GM13976 (cell line): ENCODE data around the gene SLC2A13.

Source experiments
- DNase-seq: peaks from one replicate; pipeline ENCODE4 v3.0.0; 2012; ENCODE audit warnings: low spot score
- in situ Hi-C: fragments of 300-500 bp; cut with MboI; formaldehyde crosslinking; loops from one replicate; pipeline ENCODE4 v1.12.0; 2022; ENCODE audit warnings: low sequenced_read_pairs, mixed read lengths, inconsistent platforms; ENCODE audit not compliant: unreplicated experiment
- TF ChIP-seq, protein P1 (sequence below): IDR thresholded peaks from 2 replicates; pipeline ENCODE4 v1.5.1; 2012; ENCODE audit warnings: borderline replicate concordance, mild to moderate bottlenecking; ENCODE audit not compliant: insufficient read depth; ENCODE audit errors: extremely low read depth, missing control alignments, control extremely low read depth

SLC2A13 gene

DNA sequence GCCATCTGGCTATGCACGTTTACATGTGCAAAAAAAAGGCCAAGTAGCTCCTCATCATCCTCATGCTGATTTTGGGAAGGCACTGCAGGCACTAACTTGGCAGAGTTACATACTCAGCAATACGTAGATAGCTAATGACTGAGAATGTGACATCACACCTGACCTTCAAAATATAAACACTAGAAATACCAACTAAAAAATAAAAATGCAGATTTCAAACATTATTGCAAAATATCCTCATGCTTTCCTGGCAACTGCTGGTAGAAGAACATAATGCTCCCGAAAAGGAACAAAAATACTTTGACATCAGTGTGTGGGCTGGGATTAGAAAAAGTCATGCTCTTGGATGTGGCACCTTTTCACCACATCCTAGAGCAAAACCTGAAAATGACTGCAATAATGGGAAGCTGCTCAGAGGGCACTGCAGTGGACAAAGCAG, 333.0 kb downstream of the SLC2A13 start:
- TF ChIP-seq, protein P1, sequence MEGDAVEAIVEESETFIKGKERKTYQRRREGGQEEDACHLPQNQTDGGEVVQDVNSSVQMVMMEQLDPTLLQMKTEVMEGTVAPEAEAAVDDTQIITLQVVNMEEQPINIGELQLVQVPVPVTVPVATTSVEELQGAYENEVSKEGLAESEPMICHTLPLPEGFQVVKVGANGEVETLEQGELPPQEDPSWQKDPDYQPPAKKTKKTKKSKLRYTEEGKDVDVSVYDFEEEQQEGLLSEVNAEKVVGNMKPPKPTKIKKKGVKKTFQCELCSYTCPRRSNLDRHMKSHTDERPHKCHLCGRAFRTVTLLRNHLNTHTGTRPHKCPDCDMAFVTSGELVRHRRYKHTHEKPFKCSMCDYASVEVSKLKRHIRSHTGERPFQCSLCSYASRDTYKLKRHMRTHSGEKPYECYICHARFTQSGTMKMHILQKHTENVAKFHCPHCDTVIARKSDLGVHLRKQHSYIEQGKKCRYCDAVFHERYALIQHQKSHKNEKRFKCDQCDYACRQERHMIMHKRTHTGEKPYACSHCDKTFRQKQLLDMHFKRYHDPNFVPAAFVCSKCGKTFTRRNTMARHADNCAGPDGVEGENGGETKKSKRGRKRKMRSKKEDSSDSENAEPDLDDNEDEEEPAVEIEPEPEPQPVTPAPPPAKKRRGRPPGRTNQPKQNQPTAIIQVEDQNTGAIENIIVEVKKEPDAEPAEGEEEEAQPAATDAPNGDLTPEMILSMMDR: no peak
- DNase-seq: no peak
- in situ Hi-C loops: loop anchor here (25.0 kb wide), 1 partner anchor 339 kb away; the partner anchor contains the start of gene SLC2A13

DNA sequence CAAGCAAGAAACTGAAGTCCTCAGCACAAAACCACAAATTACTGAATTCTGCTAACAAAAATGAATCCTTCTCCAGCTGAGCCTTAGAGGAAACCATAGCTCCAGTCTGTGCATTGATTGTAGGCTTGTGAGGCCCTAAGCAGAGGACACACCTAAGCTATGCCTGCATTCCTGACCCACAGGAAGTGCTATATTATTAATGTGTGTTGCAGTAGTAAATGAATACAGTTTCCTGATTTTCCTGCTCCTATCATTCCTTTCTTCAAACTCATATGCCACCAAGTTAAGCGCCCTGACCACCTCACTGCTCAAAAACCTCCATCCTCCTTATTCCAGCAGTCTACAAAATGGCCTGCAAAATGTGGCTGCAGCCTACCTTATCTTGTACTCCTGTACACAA, 334.4 kb downstream of the SLC2A13 start:
- TF ChIP-seq, protein P1: no peak
- no peak for DNase-seq
- in situ Hi-C loops: loop anchor here (25.0 kb wide), 1 partner anchor 341 kb away; the partner anchor contains the start of gene SLC2A13

DNA sequence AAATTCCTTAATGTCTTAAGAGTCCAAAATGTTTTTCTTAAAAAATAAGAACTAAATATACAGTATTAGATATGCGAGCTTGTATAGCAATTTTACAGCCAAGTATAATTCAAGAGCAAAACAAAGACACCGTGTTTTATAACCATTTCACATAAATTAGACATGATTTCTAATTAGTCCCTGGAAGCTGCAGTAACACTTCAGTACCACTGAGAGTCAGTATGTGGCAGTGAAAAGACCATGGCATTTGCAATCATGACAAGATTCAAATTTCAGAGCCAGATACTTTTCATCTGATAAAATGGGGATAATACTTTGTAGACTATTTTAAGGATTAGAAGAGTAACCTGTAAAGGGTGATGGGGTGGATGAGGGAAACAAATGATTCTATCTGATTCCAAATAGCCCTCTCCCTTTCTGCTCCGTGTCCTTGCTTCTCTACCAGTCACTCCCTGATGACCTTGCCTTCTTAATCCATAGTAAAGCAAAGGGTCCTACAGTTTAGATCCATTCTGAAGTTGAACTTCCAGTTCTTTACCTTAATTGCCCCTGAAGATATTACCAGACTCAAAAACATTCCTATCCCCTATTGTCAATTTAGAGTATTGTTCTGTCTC, 340.8 kb downstream of the SLC2A13 start:
- in situ Hi-C loops: loop anchor here (10.0 to 25.0 kb wide), 2 partner anchors 230 to 347 kb away; partner anchors contain the start of gene SLC2A13
- DNase-seq: no peak
- TF ChIP-seq, protein P1: peak; percentile 70

DNA sequence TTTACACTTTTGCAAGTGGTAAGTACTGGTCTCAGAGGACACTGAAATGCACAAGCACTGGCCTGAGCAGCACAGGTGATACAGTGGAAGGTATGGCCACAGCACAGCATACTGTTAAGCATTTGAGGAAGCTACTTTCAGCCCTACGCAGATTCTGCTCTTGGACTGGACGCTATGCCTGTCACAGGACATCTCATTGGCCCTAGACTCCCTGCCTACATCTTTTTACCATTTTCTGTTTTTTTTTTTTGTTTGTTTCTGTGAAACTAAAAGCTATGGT, 342.1 kb downstream of the SLC2A13 start:
- in situ Hi-C loops: loop anchor here (10.0 to 25.0 kb wide), 2 partner anchors 231 to 348 kb away; partner anchors contain the start of gene SLC2A13
- TF ChIP-seq, protein P1: no peak
- DNase-seq: no peak

DNA sequence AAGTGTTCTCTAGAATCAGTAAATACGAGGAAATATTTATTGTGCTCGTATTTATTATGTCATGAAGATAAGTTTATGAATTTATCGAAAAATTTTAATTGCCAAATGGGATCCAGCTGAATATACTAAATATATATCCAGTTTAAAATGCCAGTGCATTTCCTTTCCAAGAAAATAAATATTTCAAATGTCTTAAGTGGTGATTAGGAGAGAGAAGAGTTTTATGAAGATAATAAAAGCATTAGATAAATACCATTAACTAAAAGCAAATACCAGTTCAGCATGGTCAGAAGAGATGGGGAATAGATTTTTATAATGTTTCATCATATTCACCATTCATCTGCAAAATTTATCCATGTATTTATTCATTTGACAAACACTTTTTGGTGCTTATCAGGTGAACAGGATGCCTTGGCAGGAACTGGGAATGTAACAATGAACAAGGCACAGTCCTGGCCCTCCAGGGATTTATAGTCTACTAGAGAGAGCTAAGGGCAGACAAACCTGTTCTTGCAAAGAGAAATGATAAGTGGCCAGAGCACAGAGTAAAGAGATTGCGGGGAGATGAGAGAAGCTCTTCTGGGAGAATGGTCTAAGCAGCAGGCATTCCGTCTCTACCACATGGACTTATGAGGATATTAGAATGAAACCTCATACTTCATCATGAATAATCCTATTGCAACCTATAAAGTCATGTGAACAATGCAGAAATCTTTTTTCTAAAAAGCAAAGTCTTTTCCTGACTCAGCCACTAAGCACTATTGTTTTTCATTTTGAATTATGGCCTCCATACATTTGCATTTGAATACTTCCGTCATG, 342.6 kb downstream of the SLC2A13 start:
- no peak for DNase-seq
- TF ChIP-seq, protein P1: no peak
- in situ Hi-C loops: loop anchor here (10.0 to 25.0 kb wide), 2 partner anchors 232 to 349 kb away; partner anchors contain the start of gene SLC2A13

DNA sequence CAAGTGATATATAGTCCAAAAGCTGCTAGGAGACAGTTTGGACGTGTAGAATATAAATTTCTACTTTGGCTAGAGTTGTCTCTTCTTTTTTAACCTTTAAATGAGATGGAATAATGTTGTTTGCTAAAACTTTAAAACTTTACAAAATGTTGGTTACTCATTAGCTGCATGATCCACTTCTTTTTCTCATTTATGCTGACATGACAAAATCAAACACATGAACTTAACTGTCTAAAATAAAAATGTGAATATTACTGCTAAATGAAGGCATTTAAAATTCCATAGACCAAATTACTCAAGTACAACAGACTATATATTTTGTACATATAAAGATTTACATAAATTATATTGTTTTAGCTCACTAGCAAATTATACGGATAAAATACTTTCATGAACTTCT, 350.4 kb downstream of the SLC2A13 start:
- in situ Hi-C loops: loop anchor here (25.0 kb wide), 1 partner anchor 357 kb away; the partner anchor contains the start of gene SLC2A13
- DNase-seq: no peak
- TF ChIP-seq, protein P1: no peak
